ENCODE results near the gene C8G.

Gene C8G

DNA sequence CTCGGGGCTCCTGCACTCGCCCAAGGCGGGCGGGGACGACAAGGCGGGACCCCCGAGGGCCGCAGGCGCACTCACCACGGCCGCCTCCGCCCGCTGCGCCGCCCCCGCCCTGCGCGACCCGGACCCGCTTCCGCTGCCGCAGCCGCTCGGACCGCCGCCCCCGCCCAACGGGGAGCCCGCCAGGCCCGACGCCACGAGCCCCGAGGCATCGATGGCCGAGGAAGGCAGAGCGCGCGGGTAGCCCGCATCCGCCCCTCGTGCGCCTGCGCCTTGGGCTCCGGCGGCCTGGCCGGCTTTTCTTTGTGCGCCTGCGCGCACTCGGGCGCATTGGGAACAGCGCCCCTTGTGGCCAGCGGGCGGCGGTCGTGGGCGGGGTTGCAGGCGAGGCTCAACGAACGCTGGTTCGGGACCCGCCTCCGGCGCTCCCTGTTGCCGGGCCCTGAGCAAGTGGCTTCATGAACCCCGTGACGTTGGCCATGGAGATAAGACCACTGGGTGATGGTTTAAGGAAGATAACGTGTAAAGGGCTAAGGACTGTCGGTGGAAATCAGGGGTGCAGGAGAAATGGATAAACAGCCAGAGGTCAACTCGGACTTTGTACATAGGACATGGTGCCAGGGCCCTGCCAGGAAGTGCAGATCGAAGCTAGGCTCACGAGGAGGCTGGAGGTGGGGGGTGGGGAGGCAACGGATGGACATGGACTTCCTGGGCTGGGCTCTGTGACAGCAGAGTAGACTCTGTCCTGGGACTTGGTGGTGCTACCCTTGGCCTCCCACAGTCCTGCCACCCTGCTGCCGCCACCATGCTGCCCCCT lies at the start of gene C8G, which contains the start of gene FBXW5:
TSS of gene C8G (plus strand) at position 725 of the 814 bp plus-strand sequence. CDS start at position 803, 78 bp downstream.
TSS of gene FBXW5 (minus strand) at position 220 of the 814 bp plus-strand sequence. CDS start 655 bp downstream, outside the sequence.
- DNase-seq, result peak; percentile 90

DNA sequence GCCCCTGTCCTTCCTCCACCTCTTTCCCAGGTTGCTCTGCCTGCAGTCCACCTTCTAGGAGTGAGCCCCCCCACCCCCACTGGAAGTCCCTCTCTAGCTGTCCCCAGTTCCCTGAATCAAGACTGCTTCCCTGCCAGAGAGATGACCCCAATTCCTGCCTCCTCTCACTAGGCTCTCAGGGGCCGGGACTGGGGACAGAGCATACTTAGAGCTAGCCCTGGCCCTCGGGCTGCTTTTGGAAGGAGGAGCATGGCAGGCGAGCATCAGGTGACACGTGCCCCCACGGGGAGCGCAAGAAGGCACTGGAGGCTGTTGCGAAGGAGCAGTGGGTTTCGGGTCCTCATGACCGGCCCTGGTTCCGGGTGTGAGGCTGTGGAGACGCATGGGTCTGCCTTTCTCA lies 49.0 kb upstream of the C8G start:
- DNase-seq, result no peak

- DNase-seq, result no peak
These were observed 46.5 kb upstream of the C8G start for GRCh38 chr9:136898483-136899100.

DNA sequence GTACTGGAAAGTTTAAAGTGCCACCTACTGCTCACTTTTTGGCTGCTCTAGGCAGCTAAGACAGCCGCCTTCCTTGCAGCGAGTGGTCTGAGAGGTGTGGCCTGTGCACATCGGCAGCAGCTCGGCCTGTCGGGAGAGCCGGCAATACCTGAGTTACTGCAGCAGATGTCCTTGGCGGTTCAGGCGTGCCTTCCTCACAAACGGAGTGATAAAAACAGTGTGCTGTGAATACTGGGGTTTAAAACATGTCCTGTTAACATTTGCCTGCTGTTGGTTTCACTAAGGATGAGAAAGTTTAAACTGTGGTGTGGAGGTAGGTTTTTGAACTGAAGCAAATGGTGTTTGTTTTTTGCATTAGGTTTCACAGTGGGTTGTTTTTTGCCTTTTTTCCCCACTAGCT lies 45.8 kb upstream of the C8G start:
- DNase-seq, result no peak

DNA sequence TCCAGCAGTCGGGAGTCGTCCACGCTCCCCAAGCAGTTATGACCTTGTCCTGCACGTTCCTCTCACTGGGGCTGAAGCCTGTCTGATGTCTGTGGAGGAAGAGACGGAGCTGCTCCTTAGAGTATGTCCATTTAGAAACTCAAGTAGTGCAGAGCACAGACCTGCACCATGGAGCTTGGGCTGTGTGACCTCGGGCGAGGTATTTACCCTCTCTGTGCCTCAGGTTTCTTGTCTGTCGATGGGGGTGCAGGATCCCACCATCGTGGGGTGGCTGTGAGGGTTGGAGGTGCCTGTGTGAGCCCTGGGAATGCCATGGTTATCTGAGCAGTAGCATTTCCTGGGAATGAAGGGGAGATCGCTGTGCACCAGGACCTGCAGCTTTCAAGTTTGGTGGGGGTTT lies 44.5 kb upstream of the C8G start:
- no peak for DNase-seq

- no peak for DNase-seq
These were observed 44.0 kb upstream of the C8G start for GRCh38 chr9:136900988-136901515.

- peak; percentile 78 for DNase-seq
These were observed 43.4 kb upstream of the C8G start for GRCh38 chr9:136901516-136902258.

DNA sequence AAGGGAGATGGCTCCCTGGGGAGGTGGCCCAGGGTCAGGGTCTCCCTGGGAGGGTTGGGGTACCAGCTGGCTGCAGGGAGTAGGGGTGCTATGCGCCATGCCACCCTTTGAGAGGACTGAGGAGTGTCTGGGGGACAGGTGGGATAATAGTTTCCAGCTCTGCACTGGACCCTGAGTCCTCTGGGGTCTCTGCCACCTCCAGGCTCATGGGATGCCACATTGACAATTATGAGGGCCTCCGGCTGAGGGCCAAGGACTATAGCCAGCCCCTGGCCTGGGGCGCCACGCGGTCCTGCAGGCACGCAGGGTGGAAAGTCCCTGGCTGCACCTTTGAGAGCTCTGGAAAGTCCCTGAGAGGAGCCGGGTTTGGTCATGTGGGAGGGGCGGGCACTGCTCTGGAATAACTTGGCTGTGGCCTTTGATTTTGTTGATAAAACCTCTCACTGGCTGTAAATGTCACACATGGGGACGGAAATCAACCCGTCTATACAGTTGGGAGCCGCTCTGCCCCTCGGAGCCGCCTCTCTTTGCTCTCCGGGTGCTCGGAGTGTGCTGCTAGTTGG lies 42.7 kb upstream of the C8G start:
- peak; percentile 76 for DNase-seq

DNA sequence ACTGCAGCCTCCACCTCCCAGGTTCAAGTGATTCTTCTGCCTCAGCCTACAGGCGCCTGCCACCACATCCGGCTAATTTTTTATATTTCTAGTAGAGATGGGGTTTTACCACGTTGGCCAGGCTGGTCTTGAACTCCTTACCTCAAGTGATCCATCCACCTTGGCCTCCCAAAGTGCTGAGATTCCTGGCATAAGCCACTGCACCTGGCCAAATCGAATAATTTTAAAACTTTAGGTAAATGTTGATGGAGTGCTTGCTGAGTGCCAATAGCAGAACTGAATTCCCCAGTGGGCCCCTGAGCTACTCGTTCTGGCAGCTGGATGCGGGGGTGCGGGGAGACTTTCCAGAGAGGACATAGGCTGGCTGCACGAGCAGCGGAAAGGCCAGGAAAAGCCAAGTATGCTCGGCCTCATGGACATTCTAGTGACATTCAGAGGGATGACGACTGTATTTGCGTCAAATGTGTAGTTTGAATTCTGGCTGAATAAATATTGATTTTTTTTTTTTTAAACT lies 41.9 kb upstream of the C8G start:
- DNase-seq, result no peak

DNA sequence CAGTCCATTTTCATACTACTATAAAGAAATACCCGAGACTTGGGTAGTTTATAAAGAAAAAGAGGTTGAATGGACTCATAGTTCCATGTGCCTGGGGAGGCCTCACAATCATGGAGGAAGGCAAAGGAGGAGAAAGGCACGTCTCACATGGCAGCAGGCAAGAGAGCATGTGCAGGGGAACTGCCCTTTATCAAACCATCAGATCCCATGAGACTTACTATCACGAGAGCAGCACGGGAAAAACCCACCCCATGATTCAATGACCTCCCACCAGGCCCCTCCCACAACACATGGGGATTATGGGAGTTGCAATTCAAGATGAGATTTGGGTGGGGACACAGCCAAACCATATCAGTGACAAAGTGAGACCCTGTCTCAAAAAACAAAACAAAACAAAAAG lies 38.8 kb upstream of the C8G start:
- no peak for DNase-seq

- DNase-seq, result no peak
These were observed 37.8 kb upstream of the C8G start for GRCh38 chr9:136907011-136907914.

GRCh38 chr9:136910197-136910900 lies 34.7 kb upstream of the C8G start:
- no peak for DNase-seq

- no peak for DNase-seq
These were observed 34.2 kb upstream of the C8G start for GRCh38 chr9:136910901-136911245.

DNA sequence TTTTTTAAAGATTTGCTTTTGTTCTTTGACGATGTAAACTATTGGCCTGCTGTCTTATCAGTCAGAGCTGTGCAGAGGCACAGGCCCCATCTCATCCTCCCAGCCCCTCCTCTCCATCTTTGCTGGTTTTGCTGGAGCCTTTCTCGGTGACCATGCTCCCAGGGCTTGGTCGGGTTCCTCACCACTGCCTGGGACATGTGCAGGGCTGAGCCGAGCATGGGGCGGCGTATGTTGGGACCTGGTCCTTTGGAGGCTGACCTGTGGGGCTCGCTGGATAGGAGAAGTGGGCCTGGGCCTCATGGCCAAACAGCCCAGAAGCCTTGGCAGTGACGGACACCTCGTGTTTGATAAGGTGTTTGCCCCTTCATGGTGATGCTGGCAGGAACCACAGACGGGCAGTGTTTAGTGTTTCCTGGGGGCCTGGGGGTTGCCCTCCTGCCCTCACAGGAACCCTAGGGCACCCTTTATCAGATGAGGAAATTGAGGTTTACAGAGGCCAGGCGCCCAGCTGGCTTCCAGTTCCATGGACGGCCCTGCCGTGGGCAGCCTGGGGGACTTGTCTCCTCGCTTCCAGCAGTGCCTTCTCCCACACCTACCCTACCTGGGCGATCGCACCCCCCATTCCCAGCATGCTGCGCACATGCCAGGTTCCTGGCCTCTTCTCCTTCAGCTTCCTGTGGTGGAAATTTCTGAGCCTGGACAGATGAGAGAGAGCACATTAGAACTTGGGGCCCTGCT lies 31.2 kb upstream of the C8G start:
- DNase-seq, result no peak

GRCh38 chr9:136915632-136916329 lies 29.3 kb upstream of the C8G start:
- DNase-seq, result no peak

GRCh38 chr9:136916330-136917184 lies 28.5 kb upstream of the C8G start:
- DNase-seq, result no peak

DNA sequence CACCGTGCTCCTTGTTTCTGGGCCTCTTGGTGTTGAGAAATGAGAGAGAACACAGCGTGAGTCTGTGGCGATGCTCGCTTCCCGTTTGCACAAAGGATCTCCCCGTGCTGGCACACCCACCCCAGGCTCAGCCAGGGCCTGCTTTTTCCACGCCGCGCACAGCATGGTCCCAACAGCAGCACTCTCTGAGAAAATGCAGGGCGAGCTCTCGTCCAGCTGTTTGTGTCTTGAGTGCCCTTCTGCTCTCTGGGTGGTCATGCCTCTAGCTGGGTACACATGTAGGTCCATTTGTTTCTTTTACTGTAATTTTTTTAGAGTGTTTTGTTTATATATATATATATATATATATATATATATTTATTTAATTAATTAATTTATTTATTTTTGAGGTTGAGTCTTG lies 27.1 kb upstream of the C8G start:
- no peak for DNase-seq

DNA sequence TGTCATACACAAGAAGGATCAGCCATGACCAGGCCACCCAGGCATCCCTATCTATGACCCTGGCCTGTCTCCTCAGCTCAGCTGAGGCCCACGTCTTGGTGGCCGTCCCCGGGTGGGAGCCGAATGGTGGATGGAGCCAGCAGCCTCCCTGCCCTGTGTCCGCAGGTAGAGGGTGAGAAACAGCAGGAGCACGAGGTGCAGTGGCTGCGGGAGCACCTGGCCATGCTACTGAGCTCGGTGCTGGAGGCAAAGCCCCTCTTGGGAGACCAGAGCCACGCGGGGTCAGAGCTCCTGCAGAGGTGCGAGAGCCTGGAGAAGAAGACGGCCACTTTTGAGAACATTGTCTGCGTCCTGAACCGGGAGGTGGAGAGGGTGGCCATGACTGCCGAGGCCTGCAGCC lies 25.0 kb upstream of the C8G start:
- no peak for DNase-seq

GRCh38 chr9:136920734-136921231 lies 24.3 kb upstream of the C8G start:
- DNase-seq, result no peak
